Chondrocyte (in vitro differentiated cells): Measurements from ENCODE around the gene ZNF804A. TPM values are rescaled to one million over a fixed set of nuclear protein-coding genes. Genes with fewer than 3 reads are reported as not detected.

Source experiments
- DNase-seq: peaks from one replicate; pipeline ENCODE4 v3.0.0; 2021; ENCODE audit warnings: mixed read lengths, low spot score
- H3K27ac Mint-ChIP-seq: one replicate; pipeline ENCODE4 v1.8.0; 2021; ENCODE audit warnings: mild to moderate bottlenecking, moderate library complexity, mixed read lengths; ENCODE audit not compliant: unreplicated experiment
- H3K27me3 Mint-ChIP-seq: 2 replicates; pipeline ENCODE4 v1.8.0; 2021; ENCODE audit warnings: low read depth, mixed read lengths
- H3K36me3 Mint-ChIP-seq: 2 replicates; pipeline ENCODE4 v1.8.0; 2021; ENCODE audit warnings: low read depth, mixed read lengths
- H3K4me1 Mint-ChIP-seq: 2 replicates; pipeline ENCODE4 v1.8.0; 2021; ENCODE audit warnings: low read depth, mild to moderate bottlenecking, mixed read lengths
- H3K4me3 Mint-ChIP-seq: one replicate; pipeline ENCODE4 v1.8.0; 2021; ENCODE audit warnings: mild to moderate bottlenecking, moderate library complexity, mixed read lengths; ENCODE audit not compliant: unreplicated experiment
- H3K9me3 Mint-ChIP-seq: 2 replicates; pipeline ENCODE4 v1.8.0; 2021; ENCODE audit warnings: low read depth, mixed read lengths
- total RNA-seq: library from RNA; stranded (reverse); gene quantifications from 3 replicates; pipeline ENCODE4 v1.2.1, GENCODE V29; 2021
- TF ChIP-seq, protein P1 (sequence below): fragments of 200-600 bp; sonication (generic); IDR thresholded peaks from 2 replicates; pipeline ENCODE4 v1.5.0; 2021; ENCODE audit warnings: antibody characterized with exemption, mild to moderate bottlenecking, moderate library complexity

Gene ZNF804A
- total RNA-seq, 1 donor from 2014 or later = not detected

DNA sequence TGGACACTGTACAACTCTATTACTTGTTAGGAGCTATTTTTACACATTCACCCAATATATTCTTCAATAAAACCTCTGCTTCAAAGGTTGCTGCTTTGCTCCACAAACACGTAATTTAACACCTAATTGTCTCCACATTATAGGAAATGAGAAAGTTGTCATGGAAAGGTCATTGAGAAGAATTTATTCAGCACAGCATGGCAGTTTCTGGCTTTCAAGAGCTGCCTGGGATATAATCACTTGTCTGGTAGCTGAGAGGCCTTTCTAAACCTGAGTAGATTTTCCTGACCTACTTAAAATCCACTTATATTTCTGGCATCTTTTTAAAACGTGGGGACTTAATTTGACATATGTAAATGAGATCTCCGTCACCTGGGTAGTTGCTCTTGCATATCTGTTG, 216.1 kb downstream of the ZNF804A start:
- Mint-ChIP-seq H3K4me1 (no peaks in the 10 kb centered on the region), H3K27me3 (no peaks in the 10 kb centered on the region), H3K4me3 (no peak overlapping the region), H3K36me3 (no peaks in the 10 kb centered on the region), H3K27ac (no peak overlapping the region), H3K9me3 (peaks cover 9% of the 10 kb centered on the region)
- DNase-seq = no peak
- TF ChIP-seq, protein P1, sequence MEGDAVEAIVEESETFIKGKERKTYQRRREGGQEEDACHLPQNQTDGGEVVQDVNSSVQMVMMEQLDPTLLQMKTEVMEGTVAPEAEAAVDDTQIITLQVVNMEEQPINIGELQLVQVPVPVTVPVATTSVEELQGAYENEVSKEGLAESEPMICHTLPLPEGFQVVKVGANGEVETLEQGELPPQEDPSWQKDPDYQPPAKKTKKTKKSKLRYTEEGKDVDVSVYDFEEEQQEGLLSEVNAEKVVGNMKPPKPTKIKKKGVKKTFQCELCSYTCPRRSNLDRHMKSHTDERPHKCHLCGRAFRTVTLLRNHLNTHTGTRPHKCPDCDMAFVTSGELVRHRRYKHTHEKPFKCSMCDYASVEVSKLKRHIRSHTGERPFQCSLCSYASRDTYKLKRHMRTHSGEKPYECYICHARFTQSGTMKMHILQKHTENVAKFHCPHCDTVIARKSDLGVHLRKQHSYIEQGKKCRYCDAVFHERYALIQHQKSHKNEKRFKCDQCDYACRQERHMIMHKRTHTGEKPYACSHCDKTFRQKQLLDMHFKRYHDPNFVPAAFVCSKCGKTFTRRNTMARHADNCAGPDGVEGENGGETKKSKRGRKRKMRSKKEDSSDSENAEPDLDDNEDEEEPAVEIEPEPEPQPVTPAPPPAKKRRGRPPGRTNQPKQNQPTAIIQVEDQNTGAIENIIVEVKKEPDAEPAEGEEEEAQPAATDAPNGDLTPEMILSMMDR = no peak

DNA sequence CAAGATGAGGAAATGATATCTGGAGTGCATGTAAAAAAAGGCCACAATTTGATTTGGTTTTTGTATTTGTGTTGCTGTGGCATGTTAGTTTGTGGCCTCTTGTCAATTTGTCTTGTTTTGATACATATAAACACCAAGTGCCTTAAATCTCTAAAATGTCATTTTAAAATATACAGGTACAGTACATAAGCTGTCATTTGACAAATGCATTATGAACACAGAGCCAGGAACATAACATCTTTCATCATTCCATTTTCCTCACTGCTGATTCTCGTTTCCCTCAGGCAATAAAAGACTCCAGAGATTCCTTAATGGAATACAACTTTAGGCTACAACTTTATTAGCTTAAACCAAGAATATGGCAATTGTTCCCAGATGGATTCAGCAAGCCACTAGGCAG, 217.5 kb downstream of the ZNF804A start:
- Mint-ChIP-seq H3K4me1 (no peaks in the 10 kb centered on the region), H3K36me3 (no peaks in the 10 kb centered on the region), H3K9me3 (peaks cover 13% of the 10 kb centered on the region), H3K27ac (no peak overlapping the region), H3K27me3 (no peaks in the 10 kb centered on the region), H3K4me3 (no peak overlapping the region)
- DNase-seq = no peak
- TF ChIP-seq, protein P1 = no peak

DNA sequence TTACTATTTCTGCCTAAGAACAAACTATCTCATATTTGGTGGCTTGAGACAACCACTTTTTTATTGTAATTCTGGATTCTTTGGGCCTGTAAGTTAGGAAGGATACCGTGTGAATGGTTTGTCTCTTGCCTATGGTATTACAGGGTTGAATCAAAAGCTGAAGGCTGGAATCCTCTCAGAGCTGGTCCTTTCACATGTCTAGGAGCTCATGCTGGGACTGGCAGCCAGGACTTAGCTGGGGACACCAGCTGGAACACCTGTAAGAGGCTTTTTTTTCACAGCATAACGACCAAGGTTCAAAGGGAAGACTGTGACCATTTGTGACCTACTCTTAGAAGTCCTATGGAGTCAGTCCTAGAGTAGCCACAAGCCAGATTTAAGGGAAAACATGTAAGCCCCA, 226.3 kb downstream of the ZNF804A start:
- no peak overlapping the region for H3K4me3 Mint-ChIP-seq
- H3K36me3 Mint-ChIP-seq = no peaks in the 10 kb centered on the region
- TF ChIP-seq, protein P1 = no peak
- no peak for DNase-seq
- H3K27me3 Mint-ChIP-seq = peaks cover 3% of the 10 kb centered on the region
- no peak overlapping the region for H3K27ac Mint-ChIP-seq
- H3K9me3 Mint-ChIP-seq = peaks cover 4% of the 10 kb centered on the region
- H3K4me1 Mint-ChIP-seq = no peaks in the 10 kb centered on the region

DNA sequence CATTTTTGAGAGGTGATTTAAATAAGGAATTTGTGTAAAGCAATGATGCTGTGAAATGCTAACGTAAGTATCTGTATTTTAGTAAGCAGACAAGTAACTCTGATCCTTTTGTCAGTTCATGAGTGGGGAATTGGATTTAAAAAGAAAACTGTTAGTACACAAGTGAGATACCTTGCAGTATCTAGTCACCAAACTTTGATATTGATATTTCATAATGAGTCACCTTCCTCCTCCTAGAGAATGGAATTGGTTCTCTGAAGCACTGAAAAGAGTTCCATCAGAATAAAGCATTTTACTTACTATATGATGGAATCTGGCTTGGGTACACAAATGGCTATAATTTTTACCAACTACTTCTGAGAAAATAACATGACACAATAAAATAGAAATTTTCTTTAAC, 232.2 kb downstream of the ZNF804A start:
- Mint-ChIP-seq H3K36me3 (no peaks in the 10 kb centered on the region), H3K9me3 (no peaks in the 10 kb centered on the region), H3K27ac (no peak overlapping the region), H3K27me3 (peaks cover 3% of the 10 kb centered on the region), H3K4me3 (no peak overlapping the region), H3K4me1 (no peaks in the 10 kb centered on the region)
- no peak for DNase-seq
- TF ChIP-seq, protein P1 = no peak

DNA sequence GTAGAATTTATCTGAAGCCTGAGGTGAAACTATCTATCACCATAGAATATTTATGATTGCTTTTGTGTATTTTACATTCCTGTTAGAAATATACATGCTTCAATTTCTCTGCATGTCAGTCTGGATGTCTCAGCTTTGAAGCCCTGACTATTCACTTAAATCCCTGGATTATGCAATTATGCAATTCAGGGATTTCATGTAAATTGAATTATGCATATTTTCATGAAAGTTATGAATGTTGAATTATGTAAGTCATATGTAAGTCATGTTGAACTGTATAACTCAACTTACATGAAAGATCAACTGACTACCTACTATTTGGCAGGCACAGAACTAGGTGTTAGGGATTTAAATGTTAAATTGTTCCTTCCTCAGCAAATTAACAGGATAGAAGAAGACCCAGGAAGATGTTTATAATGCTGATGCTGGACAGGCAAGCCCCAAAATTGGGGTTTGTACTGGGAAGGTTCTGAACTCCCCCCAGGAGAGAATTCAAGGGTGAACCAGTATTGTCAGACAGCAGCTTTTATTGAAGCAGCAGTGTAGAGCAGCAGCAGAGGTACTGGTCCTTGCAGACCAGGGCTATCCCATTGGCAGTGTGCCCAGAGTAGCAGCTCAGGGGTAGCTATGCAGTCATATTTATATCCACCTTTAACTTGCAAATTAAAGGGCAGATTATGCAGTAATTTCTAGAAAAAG, 236.5 kb downstream of the ZNF804A start:
- TF ChIP-seq, protein P1 = no peak
- Mint-ChIP-seq H3K36me3 (no peaks in the 10 kb centered on the region), H3K4me3 (no peak overlapping the region), H3K27ac (no peak overlapping the region), H3K4me1 (no peaks in the 10 kb centered on the region), H3K9me3 (no peaks in the 10 kb centered on the region), H3K27me3 (no peaks in the 10 kb centered on the region)
- no peak for DNase-seq
